ENCODE data around the gene CLCN1. TPM values are rescaled to one million over a fixed set of nuclear protein-coding genes. Genes with fewer than 3 reads are reported as not detected.
A peak's percentile ranks its signal among the peaks of the same experiment; 100 is the strongest.

Gene CLCN1
- total and polyA plus RNA-seq, 2 of the 4 experiments (the other 2 are of a cell fraction) = not detected

- Histone ChIP-seq H3K36me3 (ENCODE audit: control insufficient read depth, insufficient read depth, low read length) (peaks cover 10% of the 10 kb centered on the region; the same call in 1 of the 2 replicates), H2AK9ac (replicated peaks; ENCODE audit: low read depth, low read length, poor library complexity) (peak overlapping the region; percentile 62), H2AK5ac (ENCODE audit: low read depth, low read length) (no peak overlapping the region), H3K4me3 (ENCODE audit: insufficient read depth, low read depth, low read length) (no peak overlapping the region), H2BK120ac (ENCODE audit: low read depth, low read length) (peak overlapping the region; percentile 49; the same call in 1 of the 2 replicates), H2BK5ac (ENCODE audit: low read depth, low read length, poor library complexity, severe bottlenecking) (no peak overlapping the region), H2BK15ac (ENCODE audit: low read depth, low read length) (no peak overlapping the region), H3K4me1 (ENCODE audit: control insufficient read depth, insufficient read depth, low read length) (peaks cover 16% of the 10 kb centered on the region), H3K4me2 (ENCODE audit: low read depth, low read length) (no peak overlapping the region), H3K56ac (ENCODE audit: extremely low read depth, insufficient read depth, low read length) (no peak overlapping the region), H3K18ac (ENCODE audit: low read depth, low read length) (no peak overlapping the region), H4K91ac (ENCODE audit: insufficient read depth, low read depth, low read length) (no peak overlapping the region; the same call in 1 of the 2 replicates), H4K5ac (ENCODE audit: low read depth, low read length) (no peak overlapping the region), H3K14ac (replicated peaks; ENCODE audit: low read depth, low read length) (no peak overlapping the region), H4K8ac (ENCODE audit: low read depth in 2 of 2, low read length in 2 of 2) (0 out of 4 replicates have a peak overlapping the region, but pooled peaks of 1 of the 2 experiments have one; percentile 17), H2BK20ac (ENCODE audit: low read depth, low read length) (no peak overlapping the region), H3K23ac (ENCODE audit: low read depth, low read length) (no peak overlapping the region), H3K4ac (ENCODE audit: low read depth, low read length) (peak overlapping the region; percentile 70), H3K9me3 (ENCODE audit: control insufficient read depth, insufficient read depth, low read length) (no peaks in the 10 kb centered on the region), H3K27ac (ENCODE audit: insufficient read depth, low read length) (no peak overlapping the region), H3K79me1 (ENCODE audit: low read depth in 1 of 2, low read length in 2 of 2) (peaks cover 0 to 10% of the 10 kb centered on the region in 2 experiments; a peak in 2 of 4 replicates), H4K20me1 (ENCODE audit: insufficient read depth, low read length) (peaks cover 23% of the 10 kb centered on the region), H3K9me1 (ENCODE audit: insufficient read depth, low read length) (peaks cover 15% of the 10 kb centered on the region), H3K9ac (ENCODE audit: low read depth, low read length) (no peak overlapping the region), H3K27me3 (ENCODE audit: control insufficient read depth, insufficient read depth, low read length) (peaks cover 10% of the 10 kb centered on the region), H2AFZ (replicated peaks; ENCODE audit: low read length, poor library complexity) (peak overlapping the region; percentile 64)
- TF ChIP-seq CEBPB (IDR thresholded peaks at IDR 0.05; ENCODE audit: low read depth, low read length) (peak; percentile 85), MXI1 (IDR thresholded peaks at IDR 0.05; ENCODE audit: borderline replicate concordance, low read depth, low read length) (no peak), NFE2L2 (IDR thresholded peaks at IDR 0.05; ENCODE audit: low read depth, low read length) (no peak), CHD1 (IDR thresholded peaks at IDR 0.05; ENCODE audit: low read depth, low read length) (no peak)
- ATAC-seq (ENCODE audit: low read depth) (peak; percentile 24; the same call in 1 of the 2 replicates), DNase-seq (peak; percentile 46)
- ChIA-PET CTCF (interaction anchor here (1.0 kb wide), 1 partner anchor 157 kb away, joined by 3 read pairs; no protein-coding TSS in a partner anchor), POLR2A (ENCODE audit: unreplicated experiment) (interaction anchor here (1.5 kb wide), 1 partner anchor 13 kb away, joined by 4 read pairs; no protein-coding TSS in a partner anchor)
- in situ Hi-C loops (cut with MboI; ENCODE audit: low sequenced_read_pairs) (no loop called here), intact Hi-C loops (cut with micrococcal nuclease) (no loop called here), dilution Hi-C loops (cut with HindIII; ENCODE audit: low sequenced_read_pairs, unreplicated experiment) (no loop called here)
- WGBS, 2 experiments (ENCODE audit: extremely low coverage in 2 of 2, insufficient read length in 1 of 2) = 14% methylated on average over 4 of the region's 28 CpGs; no CpG with 5 or more reads in 1 of the 2 experiments
- no TSS peak for BruUV-seq (replicated peaks)
These were observed 81.0 kb downstream of the CLCN1 start for GRCh38 chr7:143396625-143397556.

Data from IMR-90 (cell line).